Head of caudate nucleus (tissue), 42 donors: ENCODE measurements around the gene ADIRF.
A peak's percentile ranks its signal among the peaks of the same experiment; 100 is the strongest.
"Not testable (repeated sequence)": the region's sequence is repeated elsewhere in the genome, so short reads cannot be mapped to it uniquely, and the experiment has no call there.

ENCODE experiments used
- DNase-seq, 42 donors: peaks; one replicate each; pipeline versions ENCODE4 v3.0.0 to v3.0.0-alpha.2; 2020 to 2021; ENCODE audit warnings: mixed read lengths in 7 of 42
- intact Hi-C: fragments of 100-400 bp; cut with DNase I; formaldehyde crosslinking; loops from one replicate; pipeline ENCODE4 v1.15.0; 2022

ADIRF gene

DNA sequence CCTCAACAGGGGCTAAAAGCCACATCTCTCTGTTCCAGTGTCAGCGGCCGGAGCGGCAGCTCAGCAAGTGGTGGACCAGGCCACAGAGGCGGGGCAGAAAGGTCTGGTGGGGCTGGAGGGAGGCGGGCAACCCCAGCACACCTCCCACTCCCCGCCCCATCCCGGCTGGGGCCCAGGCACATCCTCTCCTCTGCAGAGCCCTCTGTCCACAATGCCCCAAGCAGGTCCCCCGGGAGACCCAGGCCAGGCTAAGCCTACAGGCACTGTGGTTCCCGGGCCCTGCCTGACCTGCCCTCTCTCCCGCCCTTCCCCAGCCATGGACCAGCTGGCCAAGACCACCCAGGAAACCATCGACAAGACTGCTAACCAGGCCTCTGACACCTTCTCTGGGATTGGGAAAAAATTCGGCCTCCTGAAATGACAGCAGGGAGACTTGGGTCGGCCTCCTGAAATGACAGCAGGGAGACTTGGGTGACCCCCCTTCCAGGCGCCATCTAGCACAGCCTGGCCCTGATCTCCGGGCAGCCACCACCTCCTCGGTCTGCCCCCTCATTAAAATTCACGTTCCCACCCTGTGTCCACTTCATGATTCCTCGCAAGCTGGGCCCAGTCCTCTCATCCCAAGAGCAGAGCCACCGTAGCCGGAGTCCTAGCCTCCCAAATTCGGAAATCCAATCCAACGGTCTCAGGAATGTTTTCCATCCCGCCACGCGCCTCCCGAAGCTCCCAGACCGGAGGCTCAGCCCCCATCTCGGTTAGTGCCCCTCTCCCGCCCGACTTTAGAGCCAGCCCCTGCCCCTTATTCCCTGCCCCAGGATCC is 2.1 kb downstream of the ADIRF start:
- peak in 5 of 42 donors; percentile 18 to 48 (median 31) for DNase-seq
- intact Hi-C loops, result no loop called here

DNA sequence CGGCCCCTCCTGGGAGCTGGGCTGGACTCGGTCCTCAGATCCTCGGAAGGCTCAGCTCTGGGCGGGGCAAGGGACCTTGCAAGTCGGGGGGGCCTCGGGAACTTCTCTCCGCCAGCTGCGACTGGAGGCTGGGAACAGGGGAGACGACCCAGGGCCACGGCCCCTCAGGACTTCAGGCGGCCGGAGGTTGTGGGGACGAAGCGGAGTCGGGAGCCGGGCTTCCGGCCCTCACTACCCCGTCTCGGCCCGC is 2.6 kb downstream of the ADIRF start:
- intact Hi-C loops, result no loop called here
- no peak for DNase-seq

DNA sequence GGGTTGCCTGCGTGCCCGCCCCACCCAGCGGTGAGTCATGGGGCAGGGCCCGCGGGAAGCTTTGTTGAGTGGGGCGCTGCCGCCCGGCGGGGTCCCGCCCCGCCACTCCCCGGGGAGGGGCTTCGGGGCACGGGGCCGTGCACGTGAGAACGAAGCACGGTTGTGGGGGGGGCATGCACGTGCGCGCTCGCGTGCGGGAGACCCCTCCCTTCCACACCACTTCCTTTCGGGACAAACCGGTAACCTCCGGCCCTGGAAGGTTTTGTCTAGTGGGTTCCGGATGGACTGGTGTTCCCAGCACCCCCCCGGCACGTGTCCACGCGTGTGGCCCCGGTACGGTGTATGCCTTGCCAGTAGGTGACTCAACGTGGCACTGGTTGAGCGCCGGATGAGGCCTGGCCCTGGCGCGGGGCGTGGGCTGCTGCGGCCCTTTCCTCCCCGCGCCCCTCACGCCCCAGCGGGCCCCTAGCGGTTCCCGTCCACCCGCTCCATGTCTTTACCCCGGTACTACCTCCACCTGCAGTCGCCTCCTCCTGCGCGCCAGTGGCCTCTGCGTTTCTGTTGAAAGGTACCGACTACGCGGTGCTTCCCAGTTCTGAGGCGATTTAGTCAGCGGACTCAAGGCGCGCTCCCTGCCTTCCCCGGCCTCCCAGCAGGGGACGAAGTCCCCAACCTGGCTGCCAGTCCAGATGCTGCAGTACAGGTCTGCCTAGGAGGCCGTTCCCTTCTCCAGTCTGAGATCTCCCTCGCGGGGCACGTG is 3.1 kb downstream of the ADIRF start:
- intact Hi-C loops, result no loop called here
- peak in 39 of 42 donors; percentile 44 to 82 (median 66) for DNase-seq

DNA sequence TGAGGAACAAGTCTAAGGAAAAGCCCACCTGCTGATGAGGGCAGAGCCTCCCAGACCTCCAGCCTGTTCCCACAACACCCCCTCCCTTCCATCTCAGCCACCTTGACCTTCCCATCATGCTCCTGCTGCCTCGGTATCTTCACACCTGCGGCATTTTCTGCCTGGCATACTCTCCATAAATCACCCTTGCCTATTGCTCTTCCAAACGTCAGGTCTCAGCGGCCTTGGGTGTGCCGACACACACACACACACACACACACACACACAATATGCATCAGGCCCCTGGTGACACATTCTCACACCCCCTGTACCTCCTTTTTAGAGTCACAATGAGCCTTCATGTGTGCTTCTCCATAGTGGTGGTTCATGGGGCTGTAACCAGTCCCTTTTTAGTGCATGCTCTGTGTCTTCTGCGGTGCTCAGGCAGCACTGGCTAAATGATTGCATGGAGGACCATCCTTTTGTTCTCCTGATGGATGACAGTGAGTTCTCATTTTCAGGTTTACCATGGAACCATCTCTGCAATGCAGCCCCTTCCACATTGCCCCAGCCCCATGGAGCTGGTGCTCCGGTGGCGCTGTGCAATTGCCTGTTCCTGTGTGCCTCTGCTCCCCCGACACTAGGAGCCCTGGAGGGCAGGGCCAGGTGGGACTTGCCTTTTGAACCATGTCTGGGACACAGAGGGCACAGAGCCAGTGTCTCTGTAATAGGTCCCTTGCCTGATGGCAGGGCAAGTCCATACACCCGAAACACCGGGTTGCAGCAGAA is 4.5 kb downstream of the ADIRF start:
- intact Hi-C loops, result no loop called here
- peak in 3 of 42 donors; percentile 14 to 35 (median 32) for DNase-seq

DNA sequence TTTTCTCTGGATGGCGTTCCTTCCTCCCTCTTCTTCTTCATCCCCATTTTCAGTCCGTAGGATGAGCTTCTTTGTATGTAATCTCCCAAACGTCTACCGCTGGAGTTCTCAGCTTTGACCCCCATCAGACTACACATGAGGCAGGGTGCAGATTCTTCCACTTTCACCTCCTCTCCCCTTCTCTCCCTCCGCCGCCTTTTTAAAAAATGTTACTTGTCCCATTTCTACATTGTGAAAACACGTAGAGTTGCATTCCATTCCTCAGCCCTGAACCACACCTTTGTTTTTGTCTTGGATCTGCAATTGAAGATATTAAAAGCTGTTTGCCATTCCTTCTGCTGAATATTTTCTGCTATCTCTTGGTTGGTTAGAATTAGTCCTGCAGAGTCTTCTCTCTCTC is 6.2 kb downstream of the ADIRF start:
- intact Hi-C loops, result no loop called here
- DNase-seq, result peak in 2 of 42 donors; percentile 13 to 22

DNA sequence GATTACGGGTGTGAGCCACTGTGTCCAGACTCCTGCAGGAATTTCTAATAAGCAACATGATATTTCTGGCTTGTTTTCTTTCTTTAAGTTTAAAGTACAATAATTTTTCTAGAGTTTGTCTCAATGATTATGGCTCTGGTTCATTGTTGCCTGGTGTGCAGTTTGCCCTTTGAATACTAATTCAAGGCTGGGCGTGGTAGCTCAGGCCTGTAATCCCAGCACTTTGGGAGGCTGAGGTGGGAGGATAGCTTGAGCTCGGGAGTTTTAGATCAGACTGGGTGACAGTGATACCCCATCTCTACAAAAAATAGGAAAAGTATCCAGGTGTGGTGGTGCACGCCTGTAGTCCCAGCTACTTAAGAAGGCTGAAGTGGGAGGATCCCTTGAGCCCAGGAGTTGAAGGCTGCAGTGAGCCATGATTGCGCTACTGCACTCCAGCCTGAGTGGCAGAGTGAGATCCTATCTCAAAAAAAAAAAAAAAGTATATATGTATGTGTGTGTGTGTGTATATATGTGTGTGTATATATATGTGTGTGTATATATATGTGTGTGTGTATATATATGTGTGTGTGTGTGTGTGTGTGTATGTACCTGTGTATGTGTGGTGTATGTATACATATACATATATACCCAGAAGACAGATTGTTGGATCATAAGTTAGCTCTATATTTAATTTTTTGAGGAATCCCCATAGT is 8.2 kb downstream of the ADIRF start:
- intact Hi-C loops, result no loop called here
- DNase-seq, result no peak

DNA sequence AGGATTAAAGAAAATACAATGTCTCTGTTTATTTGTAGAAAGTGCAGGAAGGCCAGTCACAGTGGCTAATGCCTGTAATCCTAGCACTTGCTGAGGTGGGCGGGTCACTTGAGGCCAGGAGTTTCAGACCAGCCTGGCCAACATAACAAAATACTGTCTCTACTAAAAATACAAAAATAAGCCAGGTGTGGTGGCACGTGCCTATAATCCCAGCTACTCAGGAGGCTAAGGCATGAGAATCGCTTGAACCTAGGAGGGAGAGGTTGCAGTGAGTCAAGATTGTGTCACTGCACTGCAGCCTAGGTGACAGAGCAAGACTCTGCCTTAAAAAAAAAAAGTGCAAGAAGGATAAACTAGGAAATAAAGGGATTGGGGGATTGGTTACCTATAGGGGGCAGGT is 10.2 kb downstream of the ADIRF start:
- not testable (repeated sequence) for DNase-seq

DNA sequence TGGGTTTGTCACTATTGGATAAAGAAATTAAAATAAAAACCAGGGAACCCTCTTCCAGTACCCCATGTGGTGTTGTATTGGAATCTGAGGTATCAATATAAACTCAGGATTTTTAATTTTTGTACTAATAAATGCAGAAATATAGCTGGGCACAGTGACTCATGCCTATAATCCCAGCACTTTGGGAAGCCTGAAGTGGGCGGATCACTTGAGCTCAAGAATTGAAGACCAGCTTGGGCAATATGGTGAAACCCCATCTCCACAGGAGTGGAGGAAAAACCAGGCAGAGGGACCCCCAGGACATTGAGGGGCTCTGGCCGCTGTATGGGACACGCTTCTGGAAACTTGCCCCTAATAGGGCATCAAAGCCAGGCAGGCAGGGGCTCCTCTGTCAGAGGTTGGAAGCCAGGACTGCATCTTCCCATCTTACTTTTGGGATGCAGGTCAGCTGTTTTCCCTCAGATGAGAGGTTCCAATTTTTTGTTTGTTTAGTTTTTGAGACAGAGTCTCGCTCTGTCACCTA is 11.1 kb downstream of the ADIRF start:
- no peak for DNase-seq

More for the DNA sequence above, 10.2 kb downstream of the ADIRF start:
- intact Hi-C loops, result not testable (repeated sequence)

DNA sequence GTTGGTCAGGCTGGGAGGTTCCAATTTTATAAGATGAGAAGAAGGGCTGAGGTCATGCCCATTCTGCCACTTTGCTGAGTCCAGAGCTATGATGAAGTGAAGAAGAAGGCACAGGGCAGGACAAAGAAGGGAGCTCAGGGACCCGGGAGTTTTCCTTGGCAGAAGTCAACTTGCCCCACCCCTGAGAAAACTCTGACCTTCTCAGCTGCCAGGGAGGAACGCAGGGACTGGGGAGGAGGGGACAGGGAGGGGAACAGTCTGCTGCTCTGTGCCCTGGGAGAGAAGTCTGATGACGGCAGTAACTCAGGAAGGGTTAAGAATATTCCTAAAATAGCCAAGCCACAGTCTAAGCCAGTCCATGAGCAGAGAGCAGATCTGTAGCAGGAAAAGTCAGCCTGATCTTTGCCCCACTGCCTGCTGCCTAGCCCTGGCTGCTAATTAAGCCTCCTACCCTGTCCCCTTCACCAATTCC is 11.7 kb downstream of the ADIRF start:
- intact Hi-C loops, result no loop called here
- DNase-seq, result no peak

More for the DNA sequence above, 11.1 kb downstream of the ADIRF start:
- intact Hi-C loops, result no loop called here

DNA sequence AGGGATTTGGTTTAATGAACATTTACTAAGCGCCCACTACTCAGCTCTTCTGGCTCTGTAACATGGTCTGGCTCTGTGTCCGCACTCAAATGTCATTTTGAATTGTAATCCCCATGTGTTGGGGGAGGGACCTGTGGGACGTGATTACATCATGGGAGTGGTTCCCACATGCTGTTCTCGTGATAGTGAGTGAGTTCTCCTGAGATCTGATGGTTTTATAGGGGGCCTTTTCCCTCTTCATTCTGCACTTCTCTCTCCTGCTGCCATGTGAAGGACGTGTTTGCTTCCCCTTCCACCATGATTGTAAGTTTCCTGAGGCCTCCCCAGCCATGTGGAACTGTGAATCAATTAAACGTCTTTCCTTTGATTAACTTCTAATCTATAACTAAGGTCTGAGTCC is 12.7 kb downstream of the ADIRF start:
- DNase-seq, intact Hi-C loops: not testable (repeated sequence)

DNA sequence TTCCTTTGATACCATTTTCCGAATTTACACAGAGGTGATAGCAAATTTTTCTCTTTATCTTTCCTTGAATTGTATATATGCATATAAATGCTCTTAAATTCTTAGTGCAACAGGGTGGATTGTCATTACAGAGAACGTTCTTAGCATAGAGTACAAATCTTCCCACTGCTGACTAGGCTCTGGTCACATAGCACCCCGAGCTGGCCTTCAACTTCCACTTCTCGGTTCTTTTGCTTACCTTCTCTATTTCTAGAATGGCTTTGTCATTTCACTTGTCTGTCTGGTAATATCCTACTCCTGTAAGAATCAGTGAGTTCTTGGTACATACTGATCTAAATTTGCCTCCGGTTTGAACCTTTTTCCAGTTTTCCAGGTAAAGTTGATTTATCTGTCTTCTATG is 13.4 kb downstream of the ADIRF start:
- intact Hi-C loops, result no loop called here
- DNase-seq, result no peak

DNA sequence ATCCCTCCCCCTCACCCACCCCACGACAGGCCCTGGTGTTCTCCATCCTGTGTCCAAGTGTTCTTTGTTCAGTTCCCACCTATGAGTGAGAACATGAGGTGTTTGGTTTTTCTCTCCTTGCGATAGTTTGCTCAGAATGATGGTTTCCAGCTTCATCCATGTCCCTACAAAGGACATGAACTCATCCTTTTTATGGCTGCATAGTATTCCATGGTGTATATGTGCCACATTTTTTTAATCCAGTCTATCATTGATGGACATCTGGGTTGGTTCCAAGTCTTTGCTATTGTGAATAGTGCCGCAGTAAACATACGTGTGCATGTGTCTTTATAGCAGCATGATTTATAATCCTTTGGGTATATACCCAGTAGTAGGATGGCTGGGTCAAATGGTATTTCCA is 16.2 kb downstream of the ADIRF start:
- DNase-seq, intact Hi-C loops: not testable (repeated sequence)

DNA sequence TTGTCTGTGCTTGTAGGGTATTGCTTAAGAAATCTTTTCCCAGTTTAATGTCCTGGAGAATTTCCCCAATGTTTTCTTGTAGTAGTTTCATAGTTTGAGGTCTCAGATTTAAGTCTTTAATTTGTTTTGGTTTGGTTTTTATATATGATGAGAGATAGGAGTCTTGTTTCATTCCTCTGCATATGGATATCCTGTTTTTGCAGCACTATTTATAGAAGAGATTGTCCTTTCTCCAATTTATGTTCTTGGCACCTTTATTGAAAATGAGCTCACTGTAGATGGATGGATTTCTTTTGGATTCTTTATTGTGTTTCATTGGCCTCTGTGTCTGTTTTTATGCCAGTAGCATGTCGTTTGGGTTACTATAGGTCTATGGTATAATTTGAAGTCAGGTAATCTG is 20.2 kb downstream of the ADIRF start:
- intact Hi-C loops, result no loop called here
- DNase-seq, result no peak

DNA sequence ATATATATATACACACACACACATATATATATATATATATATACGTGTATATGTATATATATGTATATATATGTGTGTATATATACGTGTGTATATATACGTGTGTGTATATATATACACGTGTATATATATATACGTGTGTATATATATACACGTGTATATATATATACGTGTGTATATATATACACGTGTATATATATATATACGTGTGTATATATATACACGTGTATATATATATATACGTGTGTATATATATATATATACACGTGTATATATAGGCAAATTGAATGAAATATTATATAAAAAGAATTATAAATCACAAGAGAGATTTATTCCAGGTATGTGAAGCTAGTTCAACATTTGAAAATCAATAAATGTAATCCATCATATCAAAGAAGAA is 23.1 kb downstream of the ADIRF start:
- intact Hi-C loops, DNase-seq: not testable (repeated sequence)

DNA sequence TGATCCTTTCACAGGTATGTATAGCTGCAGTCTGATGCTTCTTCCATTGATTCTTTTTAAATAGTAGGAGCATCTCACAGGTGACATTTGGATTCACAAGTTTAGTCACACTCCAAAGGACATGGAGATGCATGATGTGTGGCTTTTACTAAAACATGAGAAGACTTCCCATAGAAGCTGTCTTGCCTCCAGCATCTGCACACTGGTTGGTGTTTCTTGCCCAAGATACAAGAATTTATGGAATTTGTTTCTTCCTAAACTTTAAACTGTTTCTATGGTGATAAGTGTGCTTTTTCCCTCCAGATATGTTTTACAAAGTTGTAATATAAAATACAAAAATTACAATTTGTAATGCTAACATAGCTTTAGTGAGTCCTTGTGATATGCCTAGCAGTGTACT is 24.2 kb downstream of the ADIRF start:
- intact Hi-C loops, result no loop called here
- DNase-seq, result no peak

DNA sequence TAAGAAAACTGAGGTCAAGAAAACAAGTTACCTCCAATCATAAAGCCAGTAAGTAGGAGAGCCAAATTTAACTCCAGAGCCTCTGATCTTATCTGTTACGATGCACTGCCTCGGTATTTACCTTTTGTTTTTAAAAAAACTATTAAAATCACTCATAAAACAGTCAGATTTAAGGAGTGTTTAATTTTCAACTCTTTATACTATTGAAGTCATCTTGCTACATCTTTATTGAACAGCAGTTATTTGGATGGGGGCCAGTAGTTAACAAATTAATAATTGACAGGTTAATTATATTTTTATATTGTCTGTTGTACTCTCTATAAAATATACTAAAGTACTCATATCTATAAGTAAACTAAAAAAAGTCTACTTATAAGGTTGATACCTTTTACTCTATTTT is 24.6 kb downstream of the ADIRF start:
- intact Hi-C loops, result no loop called here
- DNase-seq, result no peak

DNA sequence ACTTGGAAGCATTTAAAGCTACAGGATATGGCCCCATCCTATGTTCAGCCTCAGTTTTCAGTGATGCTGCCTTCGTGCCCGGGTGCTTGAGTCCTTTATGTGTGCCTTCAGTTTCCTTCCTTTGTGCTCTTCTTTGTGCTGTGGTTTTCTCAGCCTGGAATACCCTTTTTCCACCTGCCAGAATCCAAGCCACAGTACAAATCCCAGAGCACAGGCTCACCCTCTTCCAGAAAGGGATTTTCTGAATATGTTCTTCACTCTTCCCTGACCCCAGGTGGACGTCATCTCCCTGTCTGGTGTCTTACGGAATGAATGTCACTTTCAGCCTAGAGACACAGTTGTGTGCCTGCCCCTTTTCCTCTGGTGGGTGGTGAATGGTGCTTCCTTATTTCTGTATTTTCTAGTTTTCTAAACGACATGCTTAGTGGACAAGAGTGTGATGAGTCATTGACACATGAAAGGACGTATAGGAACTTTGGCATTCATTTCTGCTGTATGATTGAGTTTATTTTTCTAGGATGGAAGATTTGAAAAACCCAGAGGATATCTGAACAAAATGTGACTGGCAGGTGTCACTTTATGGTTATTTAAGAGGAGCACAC is 31.6 kb downstream of the ADIRF start:
- intact Hi-C loops, DNase-seq: not testable (repeated sequence)

DNA sequence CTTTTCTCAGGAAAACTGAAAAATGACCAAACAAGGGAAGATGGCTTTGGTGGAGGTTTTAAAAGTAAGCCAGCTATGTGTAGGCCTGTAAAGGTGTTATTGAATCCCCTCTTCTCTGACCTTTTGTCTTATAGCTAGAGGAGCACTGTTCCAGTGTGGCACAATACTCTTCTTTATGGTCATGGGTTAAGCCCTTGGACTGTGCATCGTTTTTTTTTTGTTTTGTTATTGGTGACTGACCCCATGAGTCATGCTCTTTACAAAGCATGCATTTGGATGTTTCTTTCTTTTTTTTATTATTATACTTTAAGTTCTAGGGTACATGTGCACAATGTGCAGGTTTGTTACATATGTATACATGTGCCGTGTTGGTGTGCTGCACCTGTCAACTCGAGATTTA is 32.2 kb downstream of the ADIRF start:
- intact Hi-C loops, result no loop called here
- DNase-seq, result no peak

DNA sequence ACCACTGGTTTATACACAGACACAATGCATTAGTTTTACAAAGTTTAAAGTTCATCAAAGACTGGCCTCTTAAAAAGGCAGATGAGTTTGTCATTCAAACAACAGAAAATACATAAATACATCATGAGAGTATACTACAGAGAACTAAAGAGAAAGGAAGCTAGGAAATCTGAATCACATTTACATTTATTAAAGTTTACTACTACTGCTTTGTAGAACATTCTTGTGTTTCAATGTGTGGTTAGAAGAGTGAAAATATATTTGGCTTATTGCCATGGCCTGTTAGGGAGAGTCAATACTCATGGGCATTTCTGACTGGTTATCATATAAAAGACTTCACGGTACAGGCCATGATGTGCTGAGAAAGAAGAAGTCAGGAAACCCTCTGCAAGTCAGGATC is 38.8 kb downstream of the ADIRF start:
- intact Hi-C loops, DNase-seq: not testable (repeated sequence)
